Activated CD8-positive, alpha-beta T cell treated with anti-CD3 and anti-CD28 coated beads for 36 hours (primary cell): ENCODE measurements around the gene SNX22. TPM values are rescaled to one million over a fixed set of nuclear protein-coding genes. Genes with fewer than 3 reads are reported as not detected.

Experiments
- ATAC-seq: fragments of 200-7000 bp; cut with Tn5 transposase; one replicate; pipeline ENCODE4 v1.10.0; 2021; ENCODE audit warnings: mild to moderate bottlenecking, moderate library complexity
- CTCF ChIA-PET: fragments of 350-600 bp; sonication (Branson Sonifier 250); formaldehyde crosslinking; loops from one replicate; lab custom pipeline; 2021; ENCODE audit warnings: antibody characterized with exemption; lab: Charles Lee
- POLR2A ChIA-PET: fragments of 350-600 bp; sonication (Branson Sonifier 250); formaldehyde crosslinking; loops from one replicate; lab custom pipeline; 2021; ENCODE audit warnings: antibody characterized with exemption; lab: Charles Lee
- DNase-seq: peaks from one replicate; pipeline ENCODE4 v3.0.0-alpha.2; 2020
- H3K27ac Mint-ChIP-seq: one replicate; pipeline ENCODE4 v1.8.0; 2021; ENCODE audit warnings: mild to moderate bottlenecking, mixed read lengths
- H3K27me3 Mint-ChIP-seq: one replicate; pipeline ENCODE4 v1.8.0; 2021; ENCODE audit warnings: mixed read lengths
- H3K36me3 Mint-ChIP-seq: one replicate; pipeline ENCODE4 v1.8.0; 2021; ENCODE audit warnings: low read depth, mixed read lengths
- H3K4me1 Mint-ChIP-seq: one replicate; pipeline ENCODE4 v1.8.0; 2021; ENCODE audit warnings: low read depth, mixed read lengths
- H3K4me3 Mint-ChIP-seq: one replicate; pipeline ENCODE4 v1.8.0; 2021; ENCODE audit warnings: mild to moderate bottlenecking, moderate library complexity, mixed read lengths
- H3K9me3 Mint-ChIP-seq: one replicate; pipeline ENCODE4 v1.8.0; 2021; ENCODE audit warnings: mixed read lengths
- CTCF ChIP-seq: fragments of 200-600 bp; IDR thresholded peaks from one replicate; pipeline ENCODE4 v1.8.0; 2022; ENCODE audit warnings: antibody characterized with exemption, mild to moderate bottlenecking
- intact Hi-C: fragments of 100-400 bp; cut with micrococcal nuclease; formaldehyde crosslinking; loops from one replicate; pipeline ENCODE4 v1.10.0; 2022
- total RNA-seq, 2 experiments: library from RNA; stranded (reverse); gene quantifications; one replicate each; pipeline ENCODE4 v1.2.3, GENCODE V29; 2021

Gene SNX22
- total RNA-seq, 2 experiments from 2014 or later: 1.6 to 1.8 TPM

GRCh38 chr15:64132217-64132616, 19.3 kb upstream of the SNX22 start:
- Mint-ChIP-seq H3K27me3 (no peaks in the 10 kb centered on the region), H3K4me1 (no peaks in the 10 kb centered on the region), H3K27ac (no peak overlapping the region), H3K9me3 (no peaks in the 10 kb centered on the region), H3K36me3 (peaks cover 33% of the 10 kb centered on the region), H3K4me3 (no peak overlapping the region)
- ATAC-seq (no peak), DNase-seq (no peak)
- CTCF ChIA-PET: interaction anchor here (3.5 kb wide), 1 partner anchor 22 kb away, joined by 16 read pairs; no protein-coding TSS in a partner anchor
- no peak for TF ChIP-seq CTCF
- POLR2A ChIA-PET: interaction anchor here (1.5 to 1.6 kb wide), 2 partner anchors 13 to 15 kb away, joined by 4 read pairs; no protein-coding TSS in a partner anchor
- intact Hi-C loops: no loop called here

GRCh38 chr15:64133623-64134344, 17.7 kb upstream of the SNX22 start:
- intact Hi-C loops: no loop called here
- DNase-seq: no peak
- POLR2A ChIA-PET: no interaction called here
- H3K9me3 Mint-ChIP-seq: no peaks in the 10 kb centered on the region
- CTCF ChIA-PET: interaction anchor here (0.5 kb wide), 1 partner anchor 27 kb away, joined by 3 read pairs; no protein-coding TSS in a partner anchor
- no peak for TF ChIP-seq CTCF
- no peak for ATAC-seq
- peaks cover 25% of the 10 kb centered on the region for H3K36me3 Mint-ChIP-seq
- H3K4me1 Mint-ChIP-seq: no peaks in the 10 kb centered on the region
- no peaks in the 10 kb centered on the region for H3K27me3 Mint-ChIP-seq
- no peak overlapping the region for H3K27ac Mint-ChIP-seq
- H3K4me3 Mint-ChIP-seq: no peak overlapping the region

- no peak overlapping the region for H3K27ac Mint-ChIP-seq
- CTCF ChIA-PET: interaction anchor here (0.5 kb wide), 1 partner anchor 26 kb away, joined by 3 read pairs; no protein-coding TSS in a partner anchor
- H3K4me3 Mint-ChIP-seq: no peak overlapping the region
- H3K36me3 Mint-ChIP-seq: peaks cover 25% of the 10 kb centered on the region
- POLR2A ChIA-PET: no interaction called here
- intact Hi-C loops: no loop called here
- no peak for TF ChIP-seq CTCF
- H3K4me1 Mint-ChIP-seq: no peaks in the 10 kb centered on the region
- H3K27me3 Mint-ChIP-seq: no peaks in the 10 kb centered on the region
- H3K9me3 Mint-ChIP-seq: no peaks in the 10 kb centered on the region
- ATAC-seq (no peak), DNase-seq (no peak)
These were observed 17.1 kb upstream of the SNX22 start for GRCh38 chr15:64134345-64134829.

GRCh38 chr15:64136347-64136746, 15.2 kb upstream of the SNX22 start:
- H3K9me3 Mint-ChIP-seq: no peaks in the 10 kb centered on the region
- no peaks in the 10 kb centered on the region for H3K4me1 Mint-ChIP-seq
- ATAC-seq (no peak), DNase-seq (no peak)
- TF ChIP-seq CTCF: no peak
- H3K27ac Mint-ChIP-seq: no peak overlapping the region
- peaks cover 27% of the 10 kb centered on the region for H3K36me3 Mint-ChIP-seq
- no peak overlapping the region for H3K4me3 Mint-ChIP-seq
- intact Hi-C loops: no loop called here
- ChIA-PET CTCF (interaction anchor here (0.9 kb wide), 1 partner anchor 17 kb away, joined by 4 read pairs; no protein-coding TSS in a partner anchor), POLR2A (no interaction called here)
- H3K27me3 Mint-ChIP-seq: no peaks in the 10 kb centered on the region
